GM12878 (cell line): ENCODE results near the gene NOTCH1.

Source experiments
- CBX3 ChIP-seq: fragments of 200-600 bp; sonication (generic); IDR thresholded peaks from 2 replicates; pipeline ENCODE4 v1.6.1; 2016; ENCODE audit warnings: low read depth, borderline replicate concordance
- POU2F2 ChIP-seq: IDR thresholded peaks from 3 replicates; pipeline ENCODE4 v1.6.1; 2011; ENCODE audit warnings: low read depth, mild to moderate bottlenecking, low read length, borderline replicate concordance
- SMC3 ChIP-seq: IDR thresholded peaks from 2 replicates; pipeline ENCODE4 v1.6.1; 2011; ENCODE audit warnings: low read length, improper control_type of control experiment, borderline replicate concordance

DNA sequence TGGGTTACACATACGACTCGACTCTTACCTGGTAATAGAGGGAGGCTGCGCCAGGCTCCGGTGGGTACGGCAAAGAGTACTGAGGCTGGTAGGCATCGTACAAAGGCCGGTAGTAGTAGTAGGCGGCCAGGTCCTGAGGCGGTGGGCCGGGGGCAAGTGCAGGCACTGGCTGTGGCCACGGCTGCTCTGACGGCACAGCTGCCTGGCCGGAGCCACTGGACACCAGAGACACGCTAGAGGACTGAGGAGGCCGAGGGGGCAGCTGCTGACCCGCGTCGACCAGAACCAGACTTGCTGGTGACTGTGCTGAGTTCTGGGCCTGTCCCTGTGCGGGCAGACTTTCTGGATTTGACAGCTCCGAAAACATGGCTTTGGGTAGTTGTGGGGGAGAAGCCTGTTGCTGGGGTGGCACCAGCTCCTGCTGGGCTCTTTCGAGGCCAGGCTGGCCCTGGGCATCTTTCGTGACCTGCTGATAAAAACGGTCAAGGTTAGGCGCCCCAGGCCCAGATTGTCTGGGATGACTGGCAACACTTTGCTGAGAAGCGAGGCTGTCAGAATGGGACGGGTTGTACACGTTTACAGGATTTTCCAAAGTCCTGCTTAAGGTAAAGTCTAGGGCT lies 71.7 kb downstream of the NOTCH1 start:
- no peak for TF ChIP-seq SMC3
- TF ChIP-seq POU2F2, result no peak
- TF ChIP-seq CBX3, result no peak
